ENCODE data around the gene COA8. TPM values are rescaled to one million over a fixed set of nuclear protein-coding genes. Genes with fewer than 3 reads are reported as not detected.

COA8 gene
- polyA plus RNA-seq, 1 donor from 2014 or later, result 67.9 TPM

DNA sequence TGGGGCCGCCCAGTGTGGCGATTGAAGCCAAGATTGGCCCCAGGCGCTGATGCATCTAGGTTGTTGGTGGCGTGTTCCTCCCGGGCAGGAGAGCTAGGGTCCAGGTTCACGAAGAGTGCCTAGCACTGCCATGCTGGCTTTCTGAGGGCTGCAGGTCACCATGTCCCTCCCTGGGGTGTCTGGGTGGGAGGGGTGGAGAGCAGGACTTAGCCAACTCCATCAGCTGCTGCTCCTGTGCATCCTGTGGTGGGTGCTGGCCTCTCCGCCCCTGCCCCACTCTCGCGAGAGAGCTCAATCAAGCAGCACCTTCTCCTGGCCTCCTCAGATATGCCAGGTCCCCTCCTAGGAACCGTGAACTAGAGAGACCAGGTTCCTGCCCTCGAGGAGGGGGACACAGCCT is 31.9 kb upstream of the COA8 start:
- Mint-ChIP-seq H3K4me3 (peak overlapping the region in 1 of 4 donors; percentile 86), H3K4me1 (peaks cover 20 to 26% (median 20%) of the 10 kb centered on the region in 3 donors), H3K36me3 (no peaks in the 10 kb centered on the region), H3K9me3 (no peaks in the 10 kb centered on the region), H3K27me3 (no peaks in the 10 kb centered on the region), H3K27ac (peak overlapping the region in 1 of 3 donors; percentile 94)

DNA sequence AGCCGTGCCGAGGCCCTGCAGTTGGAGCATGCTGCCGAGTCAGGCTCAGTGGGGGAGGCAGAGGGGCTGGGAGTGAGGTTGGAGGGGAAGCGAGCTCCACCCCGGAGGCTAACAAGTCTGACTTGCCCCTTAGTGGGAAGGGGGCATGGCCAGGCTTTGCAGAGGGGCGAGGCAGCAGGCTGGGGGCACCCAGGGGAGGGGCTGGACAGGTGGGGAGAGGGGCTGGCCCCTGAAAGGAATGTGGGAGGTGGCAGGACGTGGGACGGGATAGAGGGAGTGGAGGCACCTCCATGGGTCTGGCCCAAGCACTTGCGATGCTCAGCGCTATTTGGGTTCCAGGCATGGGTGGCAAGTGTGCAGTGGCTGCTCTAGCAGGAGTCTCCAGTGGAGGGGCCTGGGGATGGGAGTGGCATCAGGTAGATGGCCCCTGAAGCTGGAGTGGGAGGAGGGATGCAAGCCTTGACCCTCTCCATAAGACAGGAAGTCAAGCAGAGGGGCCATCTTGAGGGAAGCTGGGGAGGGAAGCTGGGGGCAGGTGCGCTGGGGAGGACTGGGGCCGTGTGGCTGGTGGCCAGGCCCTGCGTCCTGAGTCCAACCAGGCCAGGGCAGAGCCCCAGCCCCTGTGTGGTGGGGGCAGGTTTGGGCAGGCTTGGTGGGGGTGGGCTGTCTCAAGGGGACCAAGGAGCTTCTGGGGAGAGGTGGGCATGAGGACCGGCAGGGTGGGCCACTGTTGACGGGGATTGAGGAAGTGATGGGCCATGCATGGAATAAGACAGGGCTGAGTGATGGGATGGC is 31.1 kb upstream of the COA8 start:
- no peaks in the 10 kb centered on the region for H3K9me3 Mint-ChIP-seq
- no peaks in the 10 kb centered on the region for H3K36me3 Mint-ChIP-seq
- peaks cover 20 to 26% (median 20%) of the 10 kb centered on the region in 3 donors for H3K4me1 Mint-ChIP-seq
- H3K27me3 Mint-ChIP-seq, result no peaks in the 10 kb centered on the region
- H3K4me3 Mint-ChIP-seq, result peak overlapping the region in 2 of 4 donors; percentile 11 to 17
- peak overlapping the region in 1 of 3 donors; percentile 65 for H3K27ac Mint-ChIP-seq

DNA sequence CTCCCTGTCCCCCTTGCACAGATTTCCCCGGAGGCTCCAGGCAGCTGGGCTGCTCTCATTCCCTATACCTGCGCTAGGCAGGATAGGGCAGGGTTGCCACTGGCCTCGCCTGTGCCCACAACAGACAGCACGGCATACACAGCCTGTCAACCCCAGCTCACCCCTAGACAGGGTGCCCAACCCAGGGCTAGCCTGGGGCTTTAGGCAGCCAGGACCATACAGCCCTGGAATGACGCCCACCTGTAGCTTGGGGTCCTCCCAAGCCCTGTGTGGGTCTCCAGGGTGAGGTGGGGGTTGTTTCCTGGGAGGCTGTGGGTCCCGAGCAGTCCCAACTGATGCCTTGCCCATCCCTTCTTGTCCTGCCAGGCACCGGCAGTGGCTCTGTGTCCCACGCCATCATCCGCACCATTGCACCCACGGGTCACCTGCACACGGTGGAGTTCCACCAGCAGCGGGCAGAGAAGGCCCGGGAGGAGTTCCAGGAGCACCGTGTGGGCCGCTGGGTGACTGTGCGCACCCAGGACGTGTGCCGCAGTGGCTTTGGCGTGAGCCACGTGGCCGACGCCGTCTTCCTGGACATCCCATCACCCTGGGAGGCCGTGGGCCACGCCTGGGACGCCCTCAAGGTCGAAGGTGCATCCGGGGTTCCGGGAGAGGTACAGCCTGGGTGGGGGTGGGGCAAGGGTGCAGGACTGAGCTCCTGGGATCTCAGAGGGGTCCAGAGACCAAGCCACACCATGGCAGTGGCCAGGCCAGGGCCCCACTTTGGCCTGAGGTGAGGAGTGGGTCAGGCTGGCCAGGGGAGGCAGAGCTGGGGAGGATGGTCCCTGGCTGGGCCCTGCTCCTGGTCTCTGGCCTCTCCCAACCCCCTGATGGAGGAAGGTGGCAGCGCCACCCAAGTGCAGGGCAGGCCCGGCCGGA is 30.3 kb upstream of the COA8 start:
- Mint-ChIP-seq H3K4me3 (peak overlapping the region in 1 of 4 donors; percentile 11), H3K36me3 (no peaks in the 10 kb centered on the region), H3K27me3 (no peaks in the 10 kb centered on the region), H3K27ac (peak overlapping the region in 1 of 3 donors; percentile 65), H3K9me3 (no peaks in the 10 kb centered on the region), H3K4me1 (peaks cover 14 to 20% (median 14%) of the 10 kb centered on the region in 3 donors)

DNA sequence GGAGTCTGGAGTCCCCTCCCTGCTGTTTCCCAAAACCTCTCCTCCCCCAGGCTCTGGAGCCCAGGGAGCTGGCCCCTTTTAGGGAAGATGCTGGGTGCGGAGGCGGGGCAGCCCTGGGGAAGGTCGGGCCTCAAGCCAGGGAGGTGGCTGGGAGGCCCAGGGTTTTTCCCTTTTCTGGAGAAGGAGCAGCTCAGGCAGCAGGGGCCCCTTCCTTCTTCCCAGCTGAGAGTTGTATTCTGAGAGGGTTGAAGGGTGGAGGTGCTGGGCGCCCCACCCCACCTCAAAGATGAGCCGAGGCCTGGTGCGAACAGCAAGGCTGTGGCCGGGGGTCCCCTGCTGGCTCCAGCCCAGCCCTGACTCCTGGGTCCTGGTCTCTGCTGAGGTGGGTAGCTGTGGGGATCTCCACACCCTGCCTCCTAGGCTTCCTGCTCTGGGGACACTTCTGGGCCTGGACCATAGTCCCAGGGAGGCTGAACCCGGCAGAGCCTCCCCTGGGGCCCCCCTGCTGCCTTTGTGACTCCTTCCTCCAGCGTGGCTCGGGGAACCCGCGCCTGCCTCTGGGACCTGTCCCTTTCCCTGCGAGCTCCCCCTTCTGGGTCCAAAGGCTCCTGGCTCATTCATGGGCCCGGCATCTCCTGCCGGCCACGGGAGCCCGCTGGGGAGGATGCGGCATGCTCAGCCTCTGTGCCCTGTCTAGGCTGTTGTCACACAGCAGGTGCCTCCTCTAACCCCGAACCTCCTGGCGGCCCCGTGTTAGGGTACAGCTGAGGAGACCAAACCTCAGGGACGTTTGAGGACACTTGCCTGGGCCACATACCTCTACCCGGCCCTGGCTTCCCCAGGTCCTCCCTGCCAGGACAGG is 29.4 kb upstream of the COA8 start:
- no peaks in the 10 kb centered on the region for H3K9me3 Mint-ChIP-seq
- H3K27ac Mint-ChIP-seq, result no peak overlapping the region
- no peaks in the 10 kb centered on the region for H3K36me3 Mint-ChIP-seq
- no peak overlapping the region for H3K4me3 Mint-ChIP-seq
- H3K4me1 Mint-ChIP-seq, result peaks cover 12 to 13% (median 12%) of the 10 kb centered on the region in 3 donors
- H3K27me3 Mint-ChIP-seq, result no peaks in the 10 kb centered on the region

DNA sequence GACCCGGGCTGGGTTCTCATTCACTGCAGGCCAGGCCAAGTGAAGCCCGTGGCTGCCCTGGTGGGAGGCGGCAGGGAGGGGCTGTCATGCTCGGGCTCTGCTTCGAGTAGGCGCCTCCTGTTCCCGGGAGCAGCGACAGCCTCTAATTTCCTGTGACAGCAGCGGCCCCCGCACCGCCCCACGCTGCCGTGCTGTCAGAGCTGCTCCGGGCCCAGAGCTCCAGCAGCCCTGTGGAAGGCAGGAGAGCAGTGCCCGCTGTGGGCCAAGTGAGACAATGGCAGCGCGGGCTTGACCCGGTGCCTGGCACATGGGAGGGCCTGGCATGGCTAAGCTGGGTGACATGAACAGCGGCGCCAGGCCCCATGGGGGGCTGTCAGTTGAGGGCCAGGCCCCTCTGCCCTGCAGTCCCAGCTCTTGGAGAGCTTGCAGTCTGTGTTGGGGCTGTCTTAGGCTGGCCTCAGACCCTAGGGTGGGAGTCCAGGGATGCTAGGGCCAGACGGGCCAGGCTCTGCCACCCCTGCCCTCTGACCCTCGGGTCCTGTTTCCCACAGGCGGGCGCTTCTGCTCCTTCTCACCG is 28.7 kb upstream of the COA8 start:
- peaks cover 10 to 12% (median 12%) of the 10 kb centered on the region in 3 donors for H3K4me1 Mint-ChIP-seq
- no peak overlapping the region for H3K27ac Mint-ChIP-seq
- no peaks in the 10 kb centered on the region for H3K9me3 Mint-ChIP-seq
- H3K27me3 Mint-ChIP-seq, result no peaks in the 10 kb centered on the region
- H3K4me3 Mint-ChIP-seq, result no peak overlapping the region
- H3K36me3 Mint-ChIP-seq, result no peaks in the 10 kb centered on the region

DNA sequence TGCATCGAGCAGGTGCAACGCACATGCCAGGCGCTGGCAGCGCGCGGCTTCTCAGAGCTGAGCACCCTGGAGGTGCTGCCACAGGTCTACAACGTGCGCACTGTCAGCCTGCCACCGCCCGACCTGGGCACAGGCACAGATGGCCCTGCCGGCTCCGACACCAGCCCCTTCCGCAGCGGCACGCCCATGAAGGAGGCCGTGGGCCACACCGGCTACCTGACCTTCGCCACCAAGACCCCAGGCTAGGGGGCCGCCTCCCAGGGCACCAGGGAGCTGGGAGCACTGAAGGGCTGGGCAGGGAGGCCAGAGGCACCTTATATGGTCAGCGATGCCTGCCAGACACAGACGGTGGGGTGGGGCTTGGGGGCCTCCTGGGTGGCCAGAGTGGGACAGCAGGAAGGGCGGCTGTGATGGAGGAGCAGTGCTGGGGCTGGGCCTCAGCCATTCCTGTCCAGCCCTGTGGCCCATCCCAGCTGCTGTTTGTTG is 28.1 kb upstream of the COA8 start:
- no peak overlapping the region for H3K27ac Mint-ChIP-seq
- H3K4me3 Mint-ChIP-seq, result no peak overlapping the region
- no peaks in the 10 kb centered on the region for H3K27me3 Mint-ChIP-seq
- H3K36me3 Mint-ChIP-seq, result no peaks in the 10 kb centered on the region
- H3K9me3 Mint-ChIP-seq, result no peaks in the 10 kb centered on the region
- peaks cover 7 to 13% (median 8%) of the 10 kb centered on the region in 3 donors for H3K4me1 Mint-ChIP-seq

DNA sequence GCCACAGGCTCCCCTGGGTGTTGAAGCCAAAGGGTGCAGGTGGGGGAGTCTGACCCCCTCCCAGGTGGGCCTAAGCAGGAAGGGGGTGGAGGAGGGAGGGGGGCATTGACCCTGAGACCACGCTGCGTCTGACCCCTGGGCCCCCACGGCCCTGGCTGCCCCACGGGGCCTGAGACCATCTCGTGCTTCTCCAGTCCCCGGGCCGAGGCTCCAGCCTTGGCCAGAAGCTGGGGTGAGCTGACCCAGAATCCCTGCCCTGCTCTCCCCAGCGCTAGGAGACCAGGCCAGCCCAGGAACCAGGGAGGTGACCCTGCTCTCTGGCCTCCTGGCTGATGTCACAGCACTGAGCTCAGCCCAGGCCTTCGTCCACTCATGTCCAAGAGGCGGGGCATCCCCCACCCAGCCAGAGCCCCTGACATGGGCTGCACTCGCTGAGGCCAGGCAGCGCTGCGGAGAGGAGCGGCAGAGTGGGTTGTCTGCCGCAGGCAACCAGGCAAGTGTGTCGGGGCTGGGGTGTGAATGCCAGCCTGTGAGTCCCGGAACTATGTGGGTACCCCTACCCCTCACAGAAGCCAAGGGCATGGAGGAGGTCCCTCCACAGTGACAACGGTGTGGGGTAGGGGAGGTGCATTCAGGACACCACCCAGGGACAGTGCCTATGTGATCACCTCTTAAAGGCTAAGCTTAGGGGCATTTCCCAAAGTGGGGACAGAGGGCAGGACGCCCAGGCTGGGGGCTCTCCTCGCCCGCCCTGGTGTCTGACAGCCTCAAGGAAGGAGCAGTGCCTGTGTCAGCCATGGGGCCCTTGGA is 27.5 kb upstream of the COA8 start:
- Mint-ChIP-seq H3K9me3 (no peaks in the 10 kb centered on the region), H3K4me3 (no peak overlapping the region), H3K27me3 (no peaks in the 10 kb centered on the region), H3K27ac (peak overlapping the region in 1 of 3 donors; percentile 12), H3K4me1 (peaks cover 1 to 6% (median 2%) of the 10 kb centered on the region in 3 donors), H3K36me3 (no peaks in the 10 kb centered on the region)

DNA sequence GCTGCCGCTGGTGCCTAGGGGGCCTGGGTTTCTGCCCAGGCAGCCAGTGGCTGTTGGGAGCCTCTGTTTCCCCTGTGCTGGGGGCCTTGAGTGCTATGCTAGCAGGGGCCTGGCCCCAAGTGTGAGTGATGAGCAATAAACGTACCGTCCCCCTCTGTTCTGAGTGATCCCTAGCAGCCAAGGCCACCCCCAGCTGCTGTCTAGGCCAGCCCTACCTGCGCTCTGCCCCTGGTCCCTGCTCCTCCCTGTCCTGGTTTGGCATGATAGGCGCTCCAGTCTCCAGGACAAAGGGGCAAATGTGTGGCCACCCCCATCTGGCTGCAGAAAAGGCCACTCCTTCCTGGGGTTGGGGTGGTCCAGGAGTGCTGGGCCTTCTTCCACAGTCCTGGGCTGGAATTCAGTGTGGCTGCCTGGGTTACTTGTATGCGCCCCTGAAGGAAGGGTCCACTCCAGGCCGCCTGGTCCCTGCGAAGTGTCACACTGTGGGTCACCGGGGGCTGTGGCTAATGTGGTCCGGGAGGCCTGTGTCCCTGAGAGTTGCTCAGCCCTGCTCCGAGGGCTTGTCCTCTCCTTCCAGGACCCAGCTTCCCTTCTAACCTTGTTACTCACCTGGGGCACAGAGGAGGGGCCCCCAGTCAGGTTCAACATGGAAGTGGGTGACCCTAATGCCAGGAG is 26.7 kb upstream of the COA8 start:
- H3K27ac Mint-ChIP-seq, result peak overlapping the region in 1 of 3 donors; percentile 12
- peaks cover 0 to 2% (median 1%) of the 10 kb centered on the region in 3 donors for H3K4me1 Mint-ChIP-seq
- no peak overlapping the region for H3K4me3 Mint-ChIP-seq
- H3K36me3 Mint-ChIP-seq, result no peaks in the 10 kb centered on the region
- H3K27me3 Mint-ChIP-seq, result no peaks in the 10 kb centered on the region
- no peaks in the 10 kb centered on the region for H3K9me3 Mint-ChIP-seq

DNA sequence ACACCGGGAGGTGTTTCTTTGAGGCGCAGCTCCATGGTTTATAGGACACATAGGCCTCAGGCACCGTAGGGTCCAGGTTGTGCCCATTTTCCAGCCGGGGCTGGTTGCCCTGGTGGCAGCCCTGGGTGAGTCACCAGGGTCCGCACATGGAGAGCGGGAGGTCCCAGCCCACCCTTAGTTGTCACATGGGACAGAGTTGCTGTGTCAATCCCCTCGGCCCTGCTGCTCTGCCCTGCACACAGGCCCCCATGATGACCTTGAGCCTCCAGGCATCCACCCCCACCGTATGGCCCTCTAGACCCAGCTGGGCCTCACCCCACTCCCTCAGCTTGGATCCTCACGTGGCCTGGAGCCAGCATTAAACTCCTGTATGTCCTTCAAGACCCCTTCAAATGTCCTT is 26.1 kb upstream of the COA8 start:
- Mint-ChIP-seq H3K4me3 (peak overlapping the region in 1 of 4 donors; percentile 68), H3K27ac (no peak overlapping the region)

DNA sequence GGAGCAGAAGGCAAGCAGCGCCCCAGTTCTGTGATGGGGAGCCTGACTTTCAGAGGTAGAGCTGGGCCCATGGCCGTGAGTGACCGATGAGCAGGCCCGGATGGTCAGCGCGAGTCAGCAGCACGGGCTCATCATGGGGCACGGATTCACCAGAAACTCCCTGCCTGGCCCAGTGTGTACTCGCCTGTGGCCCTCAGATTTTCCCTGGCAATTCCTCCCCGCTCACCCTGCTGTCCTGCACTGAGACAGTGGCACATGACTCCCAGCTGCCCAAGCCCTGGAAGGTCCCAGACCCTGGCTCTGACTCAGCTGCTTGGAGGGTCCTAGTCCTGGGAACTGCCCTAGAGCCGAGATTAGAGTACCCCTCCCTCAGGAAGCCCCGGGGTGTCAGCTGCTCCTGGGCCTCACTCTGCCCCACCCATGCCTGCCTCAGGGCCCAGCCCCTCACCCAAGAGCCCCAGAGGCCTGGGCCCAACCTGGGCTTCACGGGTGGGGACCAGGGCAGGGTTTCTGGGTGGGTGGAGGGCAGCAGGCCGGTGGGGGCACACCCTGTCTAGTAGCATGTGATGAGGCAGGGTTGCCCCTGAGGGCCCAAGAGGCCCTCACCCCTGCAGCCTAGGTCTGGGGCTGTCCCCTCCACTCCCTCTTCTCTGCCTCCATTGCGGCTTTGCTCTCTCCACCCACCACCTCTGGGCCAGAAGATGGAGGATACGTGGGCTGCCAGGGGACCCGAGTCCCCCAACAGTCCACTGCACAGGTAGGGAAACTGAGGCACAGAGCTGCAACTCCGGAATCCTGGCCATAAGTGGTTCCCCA is 25.4 kb upstream of the COA8 start:
- H3K36me3 Mint-ChIP-seq, result no peaks in the 10 kb centered on the region
- H3K4me1 Mint-ChIP-seq, result peaks cover 0 to 2% (median 0%) of the 10 kb centered on the region in 3 donors
- H3K9me3 Mint-ChIP-seq, result no peaks in the 10 kb centered on the region
- no peaks in the 10 kb centered on the region for H3K27me3 Mint-ChIP-seq
- H3K4me3 Mint-ChIP-seq, result no peak overlapping the region
- H3K27ac Mint-ChIP-seq, result no peak overlapping the region

More for the DNA sequence above, 26.1 kb upstream of the COA8 start:
- peaks cover 0 to 2% (median 0%) of the 10 kb centered on the region in 3 donors for H3K4me1 Mint-ChIP-seq
- H3K9me3 Mint-ChIP-seq, result no peaks in the 10 kb centered on the region
- H3K27me3 Mint-ChIP-seq, result no peaks in the 10 kb centered on the region
- H3K36me3 Mint-ChIP-seq, result no peaks in the 10 kb centered on the region

DNA sequence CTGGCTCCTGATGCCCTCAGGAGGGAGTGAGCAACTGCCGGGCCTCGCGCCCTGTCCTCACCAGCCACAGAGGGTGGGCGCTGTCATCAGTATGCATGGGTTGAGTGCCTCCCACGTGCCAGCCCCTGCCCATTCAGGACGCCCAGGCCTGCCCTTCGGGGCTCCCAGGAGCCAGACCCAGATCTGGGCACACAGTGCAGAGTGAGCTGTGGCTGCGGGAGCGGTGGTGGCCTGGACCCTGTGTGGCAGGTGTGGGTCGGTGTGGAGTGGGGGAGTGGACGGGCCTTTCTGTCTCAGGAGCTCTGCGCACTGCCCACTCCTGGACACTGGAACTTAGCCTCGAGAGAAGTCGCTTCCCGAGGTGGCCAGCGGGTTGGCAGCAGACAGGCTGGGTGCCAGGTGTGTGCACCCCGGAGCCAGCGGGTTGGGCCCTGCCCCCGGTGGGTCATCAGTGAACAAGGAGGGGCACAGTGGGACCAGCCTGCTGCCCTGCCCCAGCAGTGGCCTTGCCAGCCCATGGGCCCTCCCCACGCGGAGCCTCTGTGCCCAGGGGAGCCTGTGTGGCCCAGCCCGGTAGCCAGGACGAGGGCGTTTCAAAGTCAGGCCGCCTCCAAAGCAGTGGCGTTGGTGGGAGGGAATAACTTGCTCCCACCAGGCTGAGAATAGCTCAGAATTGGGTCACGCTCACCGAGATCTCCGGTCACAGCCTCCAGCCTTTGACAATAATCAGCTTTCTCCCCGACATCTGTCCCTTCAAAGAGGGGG is 24.3 kb upstream of the COA8 start:
- H3K4me3 Mint-ChIP-seq, result no peak overlapping the region
- no peak overlapping the region for H3K27ac Mint-ChIP-seq
- peaks cover 0 to 2% (median 0%) of the 10 kb centered on the region in 3 donors for H3K4me1 Mint-ChIP-seq
- H3K9me3 Mint-ChIP-seq, result no peaks in the 10 kb centered on the region
- H3K27me3 Mint-ChIP-seq, result no peaks in the 10 kb centered on the region
- no peaks in the 10 kb centered on the region for H3K36me3 Mint-ChIP-seq
